Measurements from ENCODE around the gene ANO6. TPM values are rescaled to one million over a fixed set of nuclear protein-coding genes. Genes with fewer than 3 reads are reported as not detected.

Gene ANO6
- total and polyA plus RNA-seq, 4 donors, result 18.6 to 52.3 (median 29.1) TPM

GRCh38 chr12:45475594-45475993, 259.7 kb downstream of the ANO6 start:
- no peak overlapping the region for H3K9ac ChIP-seq (ENCODE audit: low read depth in 1 of 2, low read length in 2 of 2)
- H3K4me3 ChIP-seq (ENCODE audit: low read depth in 1 of 3, low read length in 3 of 3), result no peak overlapping the region
- no peaks in the 10 kb centered on the region for H3K36me3 ChIP-seq (ENCODE audit: control insufficient read depth in 4 of 4, insufficient read depth in 3 of 4, low read depth in 1 of 4, low read length in 3 of 4)
- TF ChIP-seq RAD21 (IDR thresholded peaks at IDR 0.05), result no peak
- TF ChIP-seq REST (IDR thresholded peaks at IDR 0.05), result no peak
- H3K4me1 ChIP-seq (ENCODE audit: control insufficient read depth in 4 of 4, insufficient read depth in 4 of 4, low read length in 3 of 4), result no peaks in the 10 kb centered on the region
- H3K9me3 ChIP-seq (ENCODE audit: control insufficient read depth in 4 of 4, low read length in 3 of 4), result peaks cover 0 to 3% (median 0%) of the 10 kb centered on the region in 4 donors
- H3K27me3 ChIP-seq (ENCODE audit: control insufficient read depth in 4 of 4, insufficient read depth in 4 of 4, low read length in 3 of 4), result no peaks in the 10 kb centered on the region
- no peak overlapping the region for H3K27ac ChIP-seq (ENCODE audit: low read depth in 1 of 2, low read length in 2 of 2)
- DNase-seq (ENCODE audit: low spot score), result no peak

DNA sequence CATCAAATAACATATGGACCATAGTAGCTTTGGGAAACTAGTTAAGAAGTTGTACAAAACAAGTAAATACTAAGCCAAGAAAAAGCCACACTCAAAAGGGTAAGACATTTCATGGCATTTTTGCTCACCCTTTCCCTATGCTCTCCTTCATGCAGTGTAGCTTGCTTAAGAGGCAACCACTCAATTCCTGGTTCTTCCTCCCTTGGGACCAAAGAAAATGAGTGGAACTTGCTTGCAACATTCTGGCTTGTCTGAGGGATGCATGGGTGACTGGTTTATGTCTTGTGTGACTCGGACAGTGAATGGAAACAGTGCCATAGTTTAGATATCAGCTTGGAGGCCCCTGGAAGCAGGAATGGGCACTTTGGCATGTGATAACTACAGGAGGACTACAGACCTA, 261.6 kb downstream of the ANO6 start:
- WGBS, result 83% methylated on average over 1 of the region's 1 CpG
- H3K27ac ChIP-seq (ENCODE audit: low read depth in 1 of 2, low read length in 2 of 2), result no peak overlapping the region
- no peaks in the 10 kb centered on the region for H3K36me3 ChIP-seq (ENCODE audit: control insufficient read depth in 4 of 4, insufficient read depth in 3 of 4, low read depth in 1 of 4, low read length in 3 of 4)
- H3K9me3 ChIP-seq (ENCODE audit: control insufficient read depth in 4 of 4, low read length in 3 of 4), result peaks cover 0 to 3% (median 0%) of the 10 kb centered on the region in 4 donors
- no peaks in the 10 kb centered on the region for H3K27me3 ChIP-seq (ENCODE audit: control insufficient read depth in 4 of 4, insufficient read depth in 4 of 4, low read length in 3 of 4)
- no peaks in the 10 kb centered on the region for H3K4me1 ChIP-seq (ENCODE audit: control insufficient read depth in 4 of 4, insufficient read depth in 4 of 4, low read length in 3 of 4)
- no peak overlapping the region for H3K9ac ChIP-seq (ENCODE audit: low read depth in 1 of 2, low read length in 2 of 2)
- no peak for DNase-seq (ENCODE audit: low spot score)
- no peak overlapping the region for H3K4me3 ChIP-seq (ENCODE audit: low read depth in 1 of 3, low read length in 3 of 3)
- TF ChIP-seq NR2F2 (IDR thresholded peaks at IDR 0.05) (no peak), TAF1 (conservative IDR thresholded peaks at IDR 0.05) (no peak)
- TF ChIP-seq, protein P1, sequence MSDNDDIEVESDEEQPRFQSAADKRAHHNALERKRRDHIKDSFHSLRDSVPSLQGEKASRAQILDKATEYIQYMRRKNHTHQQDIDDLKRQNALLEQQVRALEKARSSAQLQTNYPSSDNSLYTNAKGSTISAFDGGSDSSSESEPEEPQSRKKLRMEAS (IDR thresholded peaks at IDR 0.05), result no peak

DNA sequence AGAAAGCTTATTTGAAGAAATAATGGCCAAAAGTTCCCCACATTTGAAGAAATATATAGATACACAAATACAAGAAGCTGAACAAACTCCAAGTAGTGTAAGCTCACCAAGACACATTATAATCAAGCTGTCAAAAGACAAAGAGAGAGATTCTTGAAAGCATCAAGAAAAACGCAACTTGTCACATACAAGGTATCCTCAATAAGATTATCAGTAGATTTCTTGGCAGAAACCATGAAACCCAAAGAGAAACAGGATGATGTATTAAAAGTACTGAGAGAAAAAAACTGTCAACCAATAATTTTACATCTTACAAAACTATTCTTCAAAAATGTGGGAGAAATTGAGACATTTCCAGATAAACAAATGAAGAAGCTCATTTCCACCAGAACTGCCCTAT, 263.0 kb downstream of the ANO6 start:
- Histone ChIP-seq H3K36me3 (ENCODE audit: control insufficient read depth in 4 of 4, insufficient read depth in 3 of 4, low read depth in 1 of 4, low read length in 3 of 4) (no peaks in the 10 kb centered on the region), H3K27me3 (ENCODE audit: control insufficient read depth in 4 of 4, insufficient read depth in 4 of 4, low read length in 3 of 4) (no peaks in the 10 kb centered on the region), H3K27ac (ENCODE audit: low read depth in 1 of 2, low read length in 2 of 2) (no peak overlapping the region), H3K9me3 (ENCODE audit: control insufficient read depth in 4 of 4, low read length in 3 of 4) (peaks cover 0 to 3% (median 0%) of the 10 kb centered on the region in 4 donors), H3K9ac (ENCODE audit: low read depth in 1 of 2, low read length in 2 of 2) (no peak overlapping the region), H3K4me3 (ENCODE audit: low read depth in 1 of 3, low read length in 3 of 3) (no peak overlapping the region), H3K4me1 (ENCODE audit: control insufficient read depth in 4 of 4, insufficient read depth in 4 of 4, low read length in 3 of 4) (peaks cover 0 to 3% (median 0%) of the 10 kb centered on the region in 4 donors)
- TF ChIP-seq RAD21 (IDR thresholded peaks at IDR 0.05), result no peak
- TF ChIP-seq SP1 (IDR thresholded peaks at IDR 0.05), result no peak
- TF ChIP-seq HNF4G (IDR thresholded peaks at IDR 0.05), result no peak
- WGBS, result 85% methylated on average over 1 of the region's 1 CpG
- DNase-seq (ENCODE audit: low spot score), result no peak

DNA sequence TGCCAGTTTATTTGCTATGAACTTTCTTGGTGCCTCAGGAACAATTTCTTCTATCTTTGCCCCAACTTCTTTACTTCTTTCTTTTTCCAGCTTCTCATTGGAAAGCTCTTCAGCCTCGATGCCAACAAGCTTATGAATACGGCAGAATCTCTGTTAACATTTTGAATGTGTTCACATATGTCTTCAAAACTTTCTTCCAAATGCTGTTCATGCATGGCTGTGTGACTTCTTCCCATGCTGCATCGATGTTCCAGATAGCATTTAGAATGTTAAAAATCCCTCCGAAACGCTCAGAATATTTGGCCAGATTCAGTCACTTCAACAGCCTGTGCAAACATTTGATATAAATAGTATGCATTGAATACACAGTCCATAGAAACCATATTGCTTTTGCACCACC, 265.9 kb downstream of the ANO6 start:
- Histone ChIP-seq H3K4me1 (ENCODE audit: control insufficient read depth in 4 of 4, insufficient read depth in 4 of 4, low read length in 3 of 4) (peaks cover 0 to 3% (median 0%) of the 10 kb centered on the region in 4 donors), H3K9ac (ENCODE audit: low read depth in 1 of 2, low read length in 2 of 2) (no peak overlapping the region), H3K36me3 (ENCODE audit: control insufficient read depth in 4 of 4, insufficient read depth in 3 of 4, low read depth in 1 of 4, low read length in 3 of 4) (no peaks in the 10 kb centered on the region), H3K27ac (ENCODE audit: low read depth in 1 of 2, low read length in 2 of 2) (no peak overlapping the region), H3K4me3 (ENCODE audit: low read depth in 1 of 3, low read length in 3 of 3) (no peak overlapping the region), H3K9me3 (ENCODE audit: control insufficient read depth in 4 of 4, low read length in 3 of 4) (peaks cover 0 to 3% (median 0%) of the 10 kb centered on the region in 4 donors), H3K27me3 (ENCODE audit: control insufficient read depth in 4 of 4, insufficient read depth in 4 of 4, low read length in 3 of 4) (no peaks in the 10 kb centered on the region)
- DNase-seq (ENCODE audit: low spot score), result no peak
- 60% methylated on average over 5 of the region's 5 CpGs for WGBS
- TF ChIP-seq TAF1 (conservative IDR thresholded peaks at IDR 0.05) (no peak), SP1 (IDR thresholded peaks at IDR 0.05) (no peak), FOXA1 (IDR thresholded peaks at IDR 0.05) (no peak), EGR1 (IDR thresholded peaks at IDR 0.05; ENCODE audit: low read depth in 2 of 2) (no peak), HNF4A (conservative IDR thresholded peaks at IDR 0.05) (no peak), RXRA (IDR thresholded peaks at IDR 0.05) (no peak), ATF3 (IDR thresholded peaks at IDR 0.05) (no peak), GABPA (IDR thresholded peaks at IDR 0.05 in 1 of 2, conservative IDR thresholded peaks at IDR 0.05 in 1 of 2) (no peak), HNF4G (IDR thresholded peaks at IDR 0.05) (no peak), FOXA2 (IDR thresholded peaks at IDR 0.05) (no peak), NR2F2 (IDR thresholded peaks at IDR 0.05) (no peak), YY1 (IDR thresholded peaks at IDR 0.05) (no peak), RAD21 (IDR thresholded peaks at IDR 0.05) (no peak)
- TF ChIP-seq, protein P1 (IDR thresholded peaks at IDR 0.05), result no peak
- TF ChIP-seq, protein P2, sequence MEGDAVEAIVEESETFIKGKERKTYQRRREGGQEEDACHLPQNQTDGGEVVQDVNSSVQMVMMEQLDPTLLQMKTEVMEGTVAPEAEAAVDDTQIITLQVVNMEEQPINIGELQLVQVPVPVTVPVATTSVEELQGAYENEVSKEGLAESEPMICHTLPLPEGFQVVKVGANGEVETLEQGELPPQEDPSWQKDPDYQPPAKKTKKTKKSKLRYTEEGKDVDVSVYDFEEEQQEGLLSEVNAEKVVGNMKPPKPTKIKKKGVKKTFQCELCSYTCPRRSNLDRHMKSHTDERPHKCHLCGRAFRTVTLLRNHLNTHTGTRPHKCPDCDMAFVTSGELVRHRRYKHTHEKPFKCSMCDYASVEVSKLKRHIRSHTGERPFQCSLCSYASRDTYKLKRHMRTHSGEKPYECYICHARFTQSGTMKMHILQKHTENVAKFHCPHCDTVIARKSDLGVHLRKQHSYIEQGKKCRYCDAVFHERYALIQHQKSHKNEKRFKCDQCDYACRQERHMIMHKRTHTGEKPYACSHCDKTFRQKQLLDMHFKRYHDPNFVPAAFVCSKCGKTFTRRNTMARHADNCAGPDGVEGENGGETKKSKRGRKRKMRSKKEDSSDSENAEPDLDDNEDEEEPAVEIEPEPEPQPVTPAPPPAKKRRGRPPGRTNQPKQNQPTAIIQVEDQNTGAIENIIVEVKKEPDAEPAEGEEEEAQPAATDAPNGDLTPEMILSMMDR (IDR thresholded peaks at IDR 0.05; ENCODE audit: low read depth, low read length, missing input control), result no peak

Measured in liver (tissue), 9 donors.